ENCODE results near the gene PTK7.
"Not testable (repeated sequence)": the region's sequence is repeated elsewhere in the genome, so short reads cannot be mapped to it uniquely, and the experiment has no call there.

The PTK7 gene

DNA sequence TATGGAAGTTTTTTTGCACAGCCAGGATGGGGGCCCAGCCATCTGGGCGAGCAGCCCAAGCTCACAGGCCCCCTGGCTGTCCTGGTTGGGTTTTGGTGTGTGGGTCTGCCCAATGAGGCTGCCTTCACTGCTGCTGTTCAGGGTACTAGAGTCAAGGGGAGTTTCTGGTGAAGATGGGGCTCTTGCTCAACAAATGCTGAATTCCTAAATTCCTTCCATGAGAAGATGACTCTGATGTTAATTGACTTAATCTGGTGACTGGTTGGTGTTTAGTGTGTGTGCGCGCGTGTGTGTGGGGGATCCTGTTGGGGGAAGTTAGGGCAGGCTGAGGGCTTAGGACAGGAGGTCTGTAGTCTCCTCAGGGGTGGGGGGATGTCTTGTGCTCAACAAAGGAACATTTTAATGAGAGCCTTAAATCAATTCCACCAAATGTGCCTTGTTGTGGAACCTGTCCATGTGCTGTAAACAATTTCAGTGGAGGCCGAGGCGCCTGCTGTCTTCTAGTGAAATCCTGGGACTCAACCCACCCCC lies 1.9 kb downstream of the PTK7 start:
- DNase-seq = no peak
- intact Hi-C loops (cut with DNase I) = no loop called here

DNA sequence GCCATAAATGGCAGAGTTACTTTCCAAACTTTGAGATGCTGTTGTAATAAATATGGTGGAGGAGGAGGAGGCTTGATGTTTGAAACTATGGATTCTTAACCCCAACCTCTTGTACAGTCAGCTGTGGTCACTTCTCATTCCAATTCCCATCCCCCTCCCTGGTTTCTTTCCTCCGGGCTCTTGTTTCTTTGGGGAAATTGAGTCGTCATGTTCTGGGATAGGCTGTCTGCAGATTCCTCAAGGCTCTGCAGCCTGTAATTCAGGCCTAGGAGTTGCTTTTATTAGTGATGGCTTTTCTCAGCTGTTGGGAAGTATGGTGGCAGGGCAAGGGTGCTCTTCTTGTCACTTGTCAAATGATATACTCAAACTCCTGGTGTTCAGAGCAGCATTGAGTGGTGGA lies 2.6 kb downstream of the PTK7 start:
- no peak for DNase-seq
- intact Hi-C loops (cut with DNase I) = no loop called here

DNA sequence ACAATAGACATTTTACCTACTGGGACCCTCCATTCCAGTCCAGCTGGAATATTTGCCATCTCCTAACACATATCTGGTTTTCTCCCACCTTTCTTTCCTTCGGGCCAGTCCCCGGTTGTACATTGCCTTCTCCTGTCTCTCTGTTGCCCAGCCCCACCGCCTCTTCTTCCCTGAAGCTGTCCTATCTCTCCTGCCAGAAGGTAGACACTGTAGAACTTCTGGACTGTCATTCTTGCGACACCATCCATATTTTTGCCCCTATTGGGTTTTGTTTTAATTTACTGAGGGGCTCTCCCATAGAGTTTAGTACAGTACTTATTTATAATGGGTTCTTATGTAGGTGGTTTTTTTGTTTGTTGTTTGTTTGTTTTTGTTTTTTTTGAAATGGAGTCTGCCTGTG lies 4.9 kb downstream of the PTK7 start:
- intact Hi-C loops (cut with DNase I) = no loop called here
- DNase-seq = no peak

DNA sequence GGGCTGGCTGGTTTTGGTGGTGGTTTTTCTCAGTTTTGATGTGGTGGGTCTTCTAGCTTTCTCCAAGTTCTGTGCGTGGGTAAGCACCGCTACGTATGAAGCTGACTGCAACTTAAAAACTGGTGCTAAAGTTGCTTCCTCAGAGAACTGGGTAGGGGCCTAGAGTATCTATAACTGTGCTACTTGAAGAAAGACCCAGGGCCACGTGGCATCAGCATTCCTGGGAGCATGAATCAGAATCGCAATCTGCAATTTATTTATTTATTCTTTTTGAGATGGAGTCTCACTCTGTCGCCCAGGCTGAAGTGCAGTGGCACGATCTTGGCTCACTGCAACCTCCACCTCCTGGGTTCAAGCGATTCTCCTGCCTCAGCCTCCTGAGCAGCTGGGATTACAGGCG lies 5.8 kb downstream of the PTK7 start:
- DNase-seq; intact Hi-C loops (cut with DNase I): not testable (repeated sequence)

DNA sequence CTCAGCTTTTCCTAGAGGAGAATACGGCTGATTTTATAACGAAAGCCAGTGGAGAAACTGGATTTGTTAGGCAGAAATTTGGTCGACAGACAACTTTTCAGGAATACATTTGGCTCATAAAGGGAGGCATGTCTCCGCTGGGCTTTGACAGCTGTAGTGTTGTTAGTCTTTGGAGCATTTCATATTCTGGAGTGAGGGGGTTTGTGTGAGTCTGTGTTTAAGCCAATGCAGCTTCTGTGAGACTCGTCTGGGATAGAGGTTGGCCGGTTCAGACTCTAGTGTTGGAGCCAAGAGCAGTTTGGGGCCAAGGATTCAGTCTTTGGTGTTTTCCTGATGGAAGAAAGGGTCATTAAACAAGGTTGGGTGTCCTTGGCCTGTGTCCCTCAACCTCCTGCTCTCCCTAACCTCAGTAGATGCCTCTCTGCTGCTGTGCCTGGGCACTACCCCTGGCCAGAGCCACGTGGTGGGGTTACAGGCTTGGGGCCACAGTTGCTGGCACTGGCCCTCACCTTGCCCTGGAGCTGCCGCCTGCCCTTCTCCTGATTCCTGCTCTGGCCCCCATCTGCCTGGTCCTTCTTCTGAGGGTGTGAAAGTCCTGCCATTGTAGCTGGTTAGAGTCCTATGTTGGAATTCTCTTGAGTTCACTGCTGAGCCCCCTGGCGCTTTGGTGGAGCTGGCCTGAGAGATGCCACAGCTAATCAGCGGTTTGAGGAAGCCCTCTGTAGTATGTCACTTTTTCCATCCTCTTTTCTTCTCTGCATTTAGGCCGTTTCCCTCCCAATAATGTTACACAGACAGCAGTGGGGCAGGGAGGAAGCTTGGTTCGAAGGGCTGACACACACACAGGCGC lies 6.9 kb downstream of the PTK7 start:
- intact Hi-C loops (cut with DNase I) = no loop called here
- DNase-seq = peak in 1 of 42 donors; percentile 5

DNA sequence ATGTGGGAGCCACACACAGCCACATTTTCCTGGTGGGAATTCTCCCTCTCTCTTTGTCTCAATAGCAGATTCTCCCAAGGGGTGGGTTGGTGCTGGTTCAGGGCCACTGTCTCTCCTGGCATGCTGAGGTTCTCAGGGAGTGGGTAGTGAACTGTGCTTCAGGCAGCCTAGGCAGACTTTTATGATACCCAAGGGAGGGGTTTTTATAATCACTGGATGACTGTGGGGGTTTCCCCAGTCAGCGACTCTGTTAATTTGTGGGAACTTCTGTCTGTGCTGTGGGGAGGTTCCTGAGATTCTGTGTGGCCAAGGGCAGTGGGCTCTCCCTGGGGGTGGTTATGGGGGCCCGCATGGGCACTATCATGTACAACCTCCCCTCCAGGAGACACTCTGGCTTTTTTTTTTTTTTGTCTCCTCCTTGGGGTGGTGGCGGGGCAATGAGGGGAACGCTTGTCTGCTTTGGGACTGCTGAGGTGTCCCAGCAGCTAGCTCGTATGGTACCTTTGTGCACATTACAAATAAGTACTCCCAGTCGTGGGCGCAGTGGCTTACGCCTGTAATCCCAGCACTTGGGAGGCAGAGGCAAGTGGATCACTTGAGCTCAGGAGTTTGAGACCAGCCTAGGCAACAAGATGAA lies 10.0 kb downstream of the PTK7 start:
- intact Hi-C loops (cut with DNase I) = no loop called here
- DNase-seq = no peak

DNA sequence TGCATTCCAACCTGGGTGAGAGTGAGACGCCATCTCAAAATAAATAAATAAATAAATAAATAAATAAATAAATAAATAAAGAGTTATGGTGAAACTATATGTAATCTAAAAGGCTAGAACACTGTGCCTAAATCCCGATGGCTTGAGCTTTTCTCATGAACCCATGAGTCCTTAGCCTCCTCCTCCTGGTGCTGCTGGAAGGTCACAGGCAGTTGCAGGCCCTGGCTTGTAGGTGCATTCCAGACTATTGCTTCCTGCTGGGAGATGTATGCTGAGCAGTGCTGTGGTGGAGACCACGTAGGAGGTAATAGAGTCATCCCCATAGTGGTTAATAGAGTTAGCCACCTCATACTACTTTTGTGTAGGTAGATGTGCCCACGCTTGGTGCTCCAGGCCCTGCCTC lies 12.5 kb downstream of the PTK7 start:
- no peak for DNase-seq
- intact Hi-C loops (cut with DNase I) = no loop called here

DNA sequence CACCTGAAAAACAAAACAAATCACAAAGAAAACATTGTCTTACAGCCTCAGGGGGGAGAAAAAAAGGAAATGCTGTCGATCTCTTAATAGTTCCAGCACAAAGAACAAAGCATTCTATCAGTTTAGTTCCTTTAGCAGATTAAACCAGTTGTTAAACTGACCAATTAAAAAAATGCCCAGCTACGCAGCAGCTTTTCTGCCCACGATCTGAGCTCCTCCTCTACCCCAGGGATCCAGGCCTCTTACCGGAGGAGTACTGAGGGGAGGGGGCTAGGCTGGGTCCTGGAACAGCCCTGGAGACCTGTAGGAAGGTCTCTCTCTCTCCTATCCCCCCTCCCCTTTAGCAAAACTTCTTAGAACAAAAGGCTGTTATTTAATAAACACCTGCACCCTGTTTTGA lies 13.4 kb downstream of the PTK7 start:
- DNase-seq = no peak

DNA sequence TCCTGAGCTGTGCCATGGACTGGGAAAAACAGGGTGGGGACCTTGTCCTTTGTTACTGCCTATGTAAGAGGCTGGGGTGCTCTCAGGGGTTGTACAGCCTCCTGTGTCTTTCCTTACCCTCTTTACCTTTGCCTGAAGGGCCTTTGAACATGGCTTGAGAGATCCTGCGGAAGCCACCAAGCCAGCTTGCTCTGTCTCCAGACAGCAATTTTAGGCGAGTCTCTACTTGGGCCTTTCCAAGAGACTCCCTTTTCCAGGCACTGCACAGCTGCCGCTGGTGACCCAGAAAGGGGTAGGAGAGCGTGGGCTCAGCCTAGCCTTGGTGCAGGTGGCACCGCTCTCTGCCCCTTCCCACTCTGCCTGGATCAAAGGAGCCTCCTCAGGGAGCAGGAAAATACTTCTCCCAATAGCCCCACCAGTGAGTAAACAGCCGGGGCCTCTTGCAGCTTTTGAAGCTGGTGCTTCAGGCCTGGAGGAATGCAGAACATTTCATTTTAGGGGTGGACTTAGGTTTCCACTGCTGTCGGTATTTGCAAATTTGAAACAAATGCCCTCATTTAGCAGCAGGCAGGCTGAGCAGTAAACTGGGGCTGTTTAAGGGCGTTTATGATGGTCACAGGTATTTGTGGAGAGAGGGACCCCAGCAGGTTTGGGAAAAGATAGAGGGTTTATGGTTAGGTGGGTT lies 13.9 kb downstream of the PTK7 start:
- no peak for DNase-seq

More for the DNA sequence above, 13.4 kb downstream of the PTK7 start:
- intact Hi-C loops (cut with DNase I) = no loop called here

DNA sequence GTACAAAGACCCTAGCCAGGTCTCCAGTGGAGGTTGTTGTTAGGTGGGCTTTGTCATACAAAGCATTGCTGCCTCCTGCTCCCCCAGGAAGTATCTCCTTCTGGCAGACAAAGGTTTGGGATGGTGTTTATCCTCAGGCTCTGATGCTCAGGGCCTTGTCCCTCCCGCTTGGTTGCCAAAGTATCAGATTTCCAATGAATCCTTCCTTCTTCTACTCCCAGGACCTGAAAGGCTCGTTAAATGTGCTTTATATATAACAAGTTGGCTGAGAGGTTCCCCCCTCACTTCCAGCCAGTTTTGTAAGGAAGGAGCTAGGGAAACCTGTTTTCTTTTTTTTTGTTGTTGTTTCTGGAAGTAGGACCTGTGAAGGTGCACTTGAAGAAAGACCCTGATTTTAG lies 14.4 kb downstream of the PTK7 start:
- no peak for DNase-seq

More for the DNA sequence above, 13.9 kb downstream of the PTK7 start:
- intact Hi-C loops (cut with DNase I) = no loop called here

DNA sequence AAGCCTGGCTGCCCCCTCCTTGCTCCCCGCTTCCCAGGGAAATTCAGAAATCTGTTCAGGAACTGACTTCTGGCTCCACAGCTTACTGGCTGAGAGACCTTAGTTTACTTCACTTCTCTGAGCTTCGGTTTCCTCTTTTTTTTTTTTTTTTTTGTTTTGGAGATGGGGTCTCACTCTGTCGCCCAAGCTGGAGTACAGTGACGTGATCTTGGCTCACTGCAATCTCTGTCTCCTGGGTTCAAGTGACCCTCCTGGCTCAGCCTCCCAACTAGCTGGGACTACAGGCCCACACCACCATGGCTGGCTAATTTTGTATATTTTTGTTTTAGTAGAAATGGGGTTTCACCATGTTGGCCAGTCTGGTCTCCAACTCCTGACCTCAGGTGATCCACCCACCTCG lies 14.9 kb downstream of the PTK7 start:
- intact Hi-C loops (cut with DNase I) = no loop called here
- DNase-seq = no peak

More for the DNA sequence above, 14.4 kb downstream of the PTK7 start:
- intact Hi-C loops (cut with DNase I) = no loop called here

DNA sequence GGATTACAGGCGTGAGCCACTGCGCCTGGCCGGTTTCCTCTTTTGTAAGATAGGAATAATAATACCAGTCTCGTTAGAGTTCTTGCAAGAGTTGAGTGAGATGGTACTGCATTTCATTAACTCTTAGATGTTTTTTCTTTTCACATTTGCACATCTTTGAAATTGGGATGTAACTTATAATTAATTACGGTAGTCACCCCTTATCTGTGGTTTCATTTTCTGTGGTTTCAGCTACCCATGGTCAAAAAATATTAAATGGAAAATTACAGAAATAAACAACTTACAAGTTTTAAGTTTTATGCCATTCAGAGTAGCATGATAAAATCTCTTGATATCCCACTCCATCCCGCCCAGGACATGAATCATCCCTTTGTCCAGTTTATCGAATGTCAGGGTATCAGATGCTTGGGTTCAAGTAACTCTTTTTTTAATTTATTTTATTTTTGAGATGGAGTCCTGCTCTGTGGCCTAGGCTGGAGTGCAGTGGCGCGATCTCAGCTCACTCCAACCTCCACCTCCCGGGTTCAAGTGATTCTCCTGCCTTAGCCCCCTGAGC lies 15.4 kb downstream of the PTK7 start:
- no peak for DNase-seq
- intact Hi-C loops (cut with DNase I) = no loop called here

DNA sequence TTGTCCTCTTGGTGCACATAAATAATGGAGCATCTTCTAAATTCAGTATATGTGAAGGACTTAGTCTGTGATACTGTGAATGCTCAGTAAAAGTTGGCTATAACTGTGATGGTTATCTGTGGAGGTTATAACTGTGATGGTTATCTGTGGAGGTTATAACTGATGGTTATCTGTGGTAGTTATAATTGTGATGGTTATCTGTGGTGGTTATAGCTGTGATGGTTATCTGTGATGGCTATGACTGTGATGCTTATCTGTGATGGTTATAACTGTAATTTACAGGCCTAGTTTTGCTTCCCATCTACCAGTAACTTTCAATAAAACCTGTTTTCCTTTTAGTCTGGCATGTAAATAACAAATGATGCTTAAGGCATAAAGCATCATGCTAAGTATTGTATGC lies 16.5 kb downstream of the PTK7 start:
- no peak for DNase-seq
- intact Hi-C loops (cut with DNase I) = no loop called here

DNA sequence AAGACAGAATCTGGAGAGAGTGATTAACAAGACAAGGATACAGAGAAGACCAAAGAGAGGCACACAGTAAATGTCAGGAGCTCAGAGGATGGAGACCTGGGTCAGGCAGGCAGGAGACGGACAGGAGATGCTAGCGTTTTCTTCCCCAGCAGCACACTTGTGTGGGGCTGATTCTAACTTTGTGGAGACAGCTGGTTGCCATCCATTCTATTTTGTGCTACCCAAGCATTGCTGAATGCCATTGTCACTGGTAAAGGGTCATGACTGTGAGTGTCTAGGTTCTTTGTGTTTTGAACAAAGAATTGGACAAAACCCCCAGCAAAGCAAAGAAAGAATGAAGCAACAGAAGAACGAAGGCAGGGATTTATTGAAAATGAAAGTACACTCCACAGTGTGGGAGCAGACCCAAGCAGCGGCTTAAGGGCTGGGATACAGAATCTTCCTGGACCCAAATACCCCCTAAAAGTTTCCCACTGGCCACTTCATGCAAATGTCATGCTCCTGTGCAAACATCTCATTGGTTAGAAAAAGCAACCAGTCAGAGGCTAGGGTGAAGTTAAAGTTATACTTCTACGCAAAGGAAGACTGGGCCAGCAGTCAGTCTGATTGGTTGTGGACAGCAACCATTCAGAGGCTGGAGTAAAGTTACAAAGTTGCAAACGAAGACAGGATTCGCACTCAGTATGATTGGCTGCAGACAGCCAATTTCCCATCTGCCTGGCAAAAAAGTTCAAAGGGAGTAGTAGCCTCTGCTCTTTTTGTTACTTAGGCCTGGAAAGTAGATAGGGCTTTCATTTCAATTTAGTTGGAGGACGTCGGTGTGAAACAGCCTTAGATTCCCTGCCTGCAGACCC lies 17.5 kb downstream of the PTK7 start:
- DNase-seq = peak in 3 of 42 donors; percentile 15 to 31 (median 24)
- intact Hi-C loops (cut with DNase I) = no loop called here

DNA sequence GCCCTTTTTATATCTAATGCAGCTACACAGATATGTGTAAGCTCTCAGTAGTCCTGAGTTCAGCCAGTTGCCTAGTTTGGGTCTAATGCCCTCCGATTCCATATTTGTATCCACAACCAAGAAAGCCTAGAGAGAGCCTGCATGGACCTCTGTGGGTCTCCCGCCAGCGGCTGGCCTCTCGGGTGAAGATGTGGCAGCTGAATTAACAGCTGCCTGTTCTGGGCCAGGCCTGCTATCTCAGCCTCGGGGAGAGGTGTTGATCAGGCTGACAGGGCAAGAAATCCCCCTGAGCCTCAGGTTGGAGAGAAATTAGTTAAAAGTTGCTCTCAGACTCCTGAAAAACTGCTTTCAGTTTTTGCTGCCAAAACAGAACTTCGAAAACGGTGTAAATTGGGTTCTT lies 19.8 kb downstream of the PTK7 start:
- intact Hi-C loops (cut with DNase I) = no loop called here
- no peak for DNase-seq

DNA sequence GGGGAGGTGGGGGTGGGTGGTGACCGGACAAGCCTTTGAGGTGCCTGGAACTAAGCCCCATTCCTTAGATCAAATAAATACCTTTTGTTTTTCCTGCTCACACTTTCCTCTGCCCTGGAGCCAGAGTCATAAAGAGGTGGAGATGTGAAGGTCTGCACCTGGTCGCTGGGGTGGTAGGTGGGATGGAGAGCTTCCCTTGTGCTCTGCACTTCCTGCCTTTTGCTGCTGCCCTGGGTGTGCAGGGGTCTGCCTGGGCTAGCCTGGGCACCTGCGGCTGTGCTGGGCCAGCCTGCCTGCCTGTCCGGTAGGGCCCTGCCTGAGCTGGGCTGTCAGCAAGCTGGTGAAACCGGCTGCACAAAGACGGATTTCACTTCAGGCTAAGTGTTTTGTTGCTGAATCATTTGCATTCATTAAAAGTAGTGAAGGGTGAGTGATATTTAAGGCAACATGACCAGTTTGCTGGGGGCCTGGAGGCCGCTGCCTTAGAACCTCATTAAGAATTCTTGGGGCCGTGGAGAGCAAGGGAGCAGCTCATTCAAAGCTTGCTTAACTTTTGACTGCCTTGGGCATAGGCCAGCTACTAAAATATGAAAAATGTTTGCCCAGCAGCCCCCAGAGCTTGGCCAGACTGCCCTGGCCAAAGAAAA lies 20.5 kb downstream of the PTK7 start:
- intact Hi-C loops (cut with DNase I) = no loop called here
- peak in 6 of 42 donors; percentile 7 to 47 (median 20) for DNase-seq

DNA sequence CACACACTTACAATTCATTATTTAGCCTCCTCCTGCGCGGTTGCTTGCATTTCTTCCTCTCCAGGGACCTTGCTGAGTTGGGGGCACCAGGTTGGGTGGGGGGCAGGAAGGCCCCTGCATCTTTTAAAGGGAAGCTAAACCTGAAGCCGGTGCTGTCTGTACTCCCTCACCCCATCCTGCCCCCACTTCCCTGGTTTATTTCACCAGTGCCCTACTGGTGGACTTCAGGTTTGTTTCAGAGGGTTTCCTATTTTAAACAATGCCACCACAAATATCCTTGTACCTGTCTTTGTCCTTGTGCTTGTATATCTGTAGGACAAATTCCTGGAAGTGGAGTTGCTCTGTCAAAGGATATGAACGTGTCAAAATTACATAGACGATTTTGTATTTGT lies 21.0 kb downstream of the PTK7 start:
- intact Hi-C loops (cut with DNase I) = no loop called here
- DNase-seq = no peak

DNA sequence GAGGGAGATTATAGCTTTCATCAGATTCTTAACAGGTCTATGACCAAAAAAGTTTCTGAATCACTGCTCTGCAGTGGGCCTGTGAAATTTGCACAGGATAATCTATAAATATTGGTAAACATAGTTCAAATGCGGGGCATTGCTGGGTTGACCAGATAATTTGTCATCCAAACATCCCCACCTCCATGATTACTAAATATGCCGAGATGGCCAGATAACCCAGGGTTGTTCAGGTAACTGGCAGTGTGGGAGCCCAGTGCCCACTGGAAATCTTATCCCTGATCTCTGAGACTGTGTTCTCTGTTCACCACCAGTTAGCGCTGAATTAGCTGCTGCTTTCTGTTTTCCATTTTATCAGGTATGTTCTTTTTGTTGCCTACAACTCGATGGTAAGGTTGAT lies 21.4 kb downstream of the PTK7 start:
- intact Hi-C loops (cut with DNase I) = no loop called here

More for the DNA sequence above, 21.4 kb downstream of the PTK7 start:
- DNase-seq = no peak

All from head of caudate nucleus (tissue), 42 donors.